CD4-positive, alpha-beta T cell treated with Interleukin-1 beta for 1 hour (primary cell): Measurements from ENCODE around the gene ART5.
A peak's percentile ranks its signal among the peaks of the same experiment; 100 is the strongest.
"Not testable (repeated sequence)": the region's sequence is repeated elsewhere in the genome, so short reads cannot be mapped to it uniquely, and the experiment has no call there.

Source experiments
- DNase-seq, 2 donors: peaks; one replicate each; pipeline ENCODE4 v3.0.0-alpha.2; 2020 to 2022

Gene ART5

DNA sequence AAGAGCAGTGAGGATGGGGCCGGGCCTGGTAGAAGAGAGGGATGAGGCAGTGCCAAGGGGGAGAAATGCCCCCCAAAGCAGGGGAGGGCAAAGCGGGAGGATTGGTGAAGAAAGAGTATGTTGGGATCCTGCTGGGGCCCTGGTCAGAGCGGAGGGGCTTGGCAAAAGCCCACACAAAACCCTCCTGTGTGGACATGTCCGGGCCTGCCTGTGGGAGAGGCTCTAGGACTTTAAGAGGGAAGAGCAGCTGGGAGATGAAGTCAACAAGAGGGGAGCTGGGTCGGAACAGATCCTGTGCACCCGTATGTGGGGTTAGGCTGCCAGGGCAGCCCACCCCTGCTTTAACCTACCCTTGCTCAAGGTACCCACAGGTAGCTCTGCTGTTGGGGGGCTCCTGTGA is 25.8 kb downstream of the ART5 start:
- no peak for DNase-seq

DNA sequence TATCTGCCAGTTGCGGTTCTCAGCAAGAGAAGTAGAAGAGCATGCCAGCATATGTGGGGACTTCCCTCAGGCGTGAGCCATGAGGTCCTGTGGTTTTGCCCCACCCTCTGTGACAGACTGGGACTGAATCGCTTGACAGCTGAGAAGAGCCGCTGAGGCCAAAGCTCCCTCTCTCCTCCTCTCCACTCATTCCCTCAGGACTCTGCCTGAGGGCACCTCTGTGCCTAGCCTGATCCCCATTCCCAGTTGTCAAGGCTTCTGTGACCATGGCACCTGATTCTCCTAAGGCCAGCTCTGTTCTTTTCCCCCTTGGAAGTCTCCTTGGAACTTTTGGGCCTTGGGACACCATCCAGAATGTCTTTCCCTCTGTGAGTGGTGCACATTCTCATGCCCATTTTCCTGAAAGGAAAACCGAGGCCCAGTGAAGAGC is 27.0 kb downstream of the ART5 start:
- peak; percentile 47 to 64 for DNase-seq

DNA sequence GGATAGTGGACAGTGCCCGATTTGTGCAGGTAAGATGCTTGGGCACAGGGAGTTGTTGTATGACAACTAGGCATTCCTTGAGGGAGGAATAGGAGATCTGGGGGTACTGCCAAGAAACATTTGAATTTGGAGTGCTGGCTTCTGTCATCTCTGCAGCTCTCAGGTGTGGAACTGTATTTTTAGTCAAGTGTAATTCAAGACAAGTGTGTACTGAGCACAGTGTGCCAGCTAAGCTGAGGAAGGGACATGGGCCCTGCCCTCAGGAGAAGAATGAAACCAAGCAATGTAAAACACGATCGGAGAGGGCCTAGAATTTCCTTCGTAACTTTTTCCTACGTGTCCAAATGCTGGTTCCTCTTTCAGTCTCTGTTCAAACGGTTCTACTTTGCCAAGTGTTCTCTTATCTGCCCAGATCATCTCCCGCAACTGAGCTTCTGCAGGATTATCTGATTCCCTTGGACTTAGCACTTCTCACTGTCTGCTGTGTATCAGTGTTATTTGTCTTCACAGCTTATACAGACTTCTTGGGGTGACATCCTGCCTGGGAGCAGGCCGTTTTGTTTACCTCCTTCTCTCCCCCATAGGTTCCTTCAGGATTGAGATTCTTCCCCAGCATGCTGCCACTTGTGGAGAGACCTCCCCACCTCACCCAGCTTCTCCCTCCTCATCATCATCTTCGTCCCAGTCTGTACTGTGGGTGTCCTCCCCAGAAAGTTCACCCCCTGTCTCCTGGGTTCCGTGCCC is 27.6 kb downstream of the ART5 start:
- DNase-seq, result no peak

DNA sequence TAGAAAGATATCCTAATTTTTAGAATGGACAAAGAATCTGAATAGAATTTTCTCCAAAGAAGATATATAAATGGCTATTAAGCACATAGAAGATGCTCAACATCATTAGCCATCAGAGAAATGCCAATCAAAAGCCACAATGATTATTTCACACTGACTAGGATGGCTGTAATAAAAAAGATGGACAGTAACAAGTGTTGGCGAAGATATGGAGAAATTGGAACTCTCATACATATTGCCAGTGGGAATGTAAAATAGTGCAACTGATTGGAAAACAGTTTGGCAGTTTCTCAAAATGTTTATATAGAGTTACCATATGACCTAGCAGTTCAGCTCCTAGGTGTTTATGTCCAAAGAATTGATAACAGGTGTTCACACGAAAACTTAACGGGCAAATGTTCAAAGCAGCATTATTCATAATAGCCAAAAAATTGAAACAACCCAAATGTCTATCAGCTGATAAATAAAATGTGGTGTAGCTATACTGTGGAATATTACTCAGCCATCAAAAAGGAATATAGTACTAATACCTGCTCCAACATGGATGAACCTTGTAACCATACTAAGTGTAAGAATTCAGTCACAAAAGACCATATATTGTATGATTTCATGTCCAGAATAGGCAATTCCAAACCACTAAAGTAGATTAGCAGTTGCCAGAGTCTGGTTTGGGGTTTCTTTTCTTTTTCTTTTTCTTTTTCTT is 29.7 kb downstream of the ART5 start:
- DNase-seq, result no peak

DNA sequence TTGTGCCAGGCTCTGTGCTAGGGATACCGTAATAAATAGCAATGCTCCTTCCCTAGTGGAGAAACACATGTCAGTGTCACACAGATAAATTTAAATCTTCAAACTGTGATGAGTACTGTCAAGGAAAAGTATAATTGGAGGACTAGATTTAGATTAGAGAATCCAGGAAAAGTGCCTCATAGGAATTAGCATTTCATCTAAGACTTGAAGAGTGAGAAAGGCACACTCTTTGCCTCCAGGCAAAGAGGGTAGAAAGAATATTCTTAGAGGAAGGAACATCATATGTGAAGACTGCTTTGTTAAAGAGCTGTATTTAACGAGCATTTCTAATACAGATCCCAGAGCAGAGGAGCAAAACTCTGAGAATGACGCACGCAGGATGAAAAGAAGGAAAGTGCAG is 30.9 kb downstream of the ART5 start:
- no peak for DNase-seq

DNA sequence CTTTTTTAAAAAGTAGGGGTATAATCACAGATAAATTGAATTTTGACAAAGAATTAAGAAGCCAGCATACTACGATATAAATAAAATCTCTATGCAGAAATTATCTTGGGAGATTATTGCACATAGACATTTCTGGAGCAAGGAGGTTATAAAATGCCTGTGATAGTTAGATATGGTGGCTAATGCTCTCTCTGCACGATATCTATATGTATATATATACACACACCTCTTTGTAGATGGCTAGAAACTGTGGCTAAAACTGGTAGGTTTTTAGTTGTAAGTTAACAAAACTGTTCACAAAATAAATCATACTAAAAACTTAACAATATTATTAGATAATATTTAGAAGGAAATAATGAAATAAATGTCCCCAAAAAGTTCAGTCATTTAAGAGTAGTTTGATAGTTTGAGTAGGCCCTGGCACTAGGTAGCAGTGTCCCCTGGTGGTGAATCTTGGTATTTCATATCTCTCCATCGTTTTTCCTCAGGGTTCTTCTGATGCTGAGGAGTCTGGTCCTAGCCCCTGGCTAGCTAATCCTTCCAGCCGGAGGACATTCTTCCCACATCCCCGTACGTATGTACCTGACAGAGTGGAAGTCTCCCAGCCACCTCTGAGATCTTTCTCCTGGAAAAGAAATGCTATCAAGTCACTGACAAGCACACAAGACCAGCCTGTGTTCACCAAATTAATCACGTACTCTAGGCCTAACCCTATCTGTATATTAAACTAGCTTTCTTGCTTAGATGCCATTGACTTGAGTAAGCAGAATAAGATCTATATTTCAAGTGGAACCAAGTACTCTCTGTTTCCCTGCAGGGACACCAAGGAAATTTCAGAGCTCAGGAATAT is 32.2 kb downstream of the ART5 start:
- peak in 1 of 2 donors; percentile 48 for DNase-seq

DNA sequence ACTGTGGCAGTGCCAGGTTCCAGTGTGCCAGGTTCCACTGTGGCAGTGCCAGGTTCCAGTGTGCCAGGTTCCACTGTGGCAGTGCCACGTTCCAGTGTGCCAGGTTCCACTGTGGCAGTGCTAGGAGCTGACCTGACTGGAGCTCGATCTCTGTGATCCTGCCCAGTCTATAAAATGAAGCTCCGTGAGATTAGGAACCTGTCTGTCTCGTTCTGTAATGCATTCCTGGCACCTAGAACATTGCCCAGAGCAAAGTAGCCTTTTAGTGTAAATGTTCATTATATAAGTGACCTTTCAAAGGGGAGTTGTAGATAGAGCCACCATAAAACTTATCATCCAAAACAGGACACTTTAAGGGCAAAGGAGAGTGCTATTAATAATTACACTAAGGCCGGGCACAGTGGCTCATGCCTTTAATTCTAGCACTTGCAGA is 36.0 kb downstream of the ART5 start:
- DNase-seq, result no peak

DNA sequence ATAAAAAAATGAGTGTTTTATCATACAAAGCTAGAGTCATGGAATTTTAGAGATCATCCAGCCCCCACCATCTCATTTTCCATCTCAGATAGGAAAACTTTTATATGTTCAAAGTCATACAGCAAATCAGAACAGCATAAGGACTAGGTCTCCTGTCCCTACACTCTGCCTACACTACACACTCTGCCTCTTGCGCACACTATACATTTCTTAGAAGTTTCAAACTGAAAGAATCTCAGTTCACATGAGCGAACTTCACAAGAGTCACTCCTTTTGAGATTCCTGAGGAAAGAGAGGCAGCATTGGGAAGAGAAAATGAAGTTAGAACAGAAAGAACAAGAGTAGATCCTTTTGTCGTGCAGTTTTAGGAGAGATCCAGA is 36.5 kb downstream of the ART5 start:
- no peak for DNase-seq

DNA sequence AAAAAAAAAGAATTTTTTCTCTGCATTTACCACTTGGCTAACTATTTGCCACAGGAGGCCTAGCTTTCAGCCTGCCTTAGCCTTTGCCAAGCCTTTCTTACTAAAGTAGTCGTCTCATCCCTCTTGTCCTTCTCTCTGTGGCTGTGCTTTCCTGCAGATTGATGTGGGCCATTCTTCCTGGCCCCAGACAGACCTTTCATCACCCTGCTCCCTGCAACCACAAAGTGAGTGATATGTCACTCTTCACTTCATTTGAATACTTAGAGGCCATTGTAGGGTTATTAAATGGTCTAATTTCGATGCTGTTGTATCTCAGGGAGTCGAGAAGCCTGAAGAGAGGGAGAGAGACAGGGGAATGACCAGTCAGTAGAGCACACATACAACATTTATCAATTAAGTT is 37.6 kb downstream of the ART5 start:
- DNase-seq, result no peak

DNA sequence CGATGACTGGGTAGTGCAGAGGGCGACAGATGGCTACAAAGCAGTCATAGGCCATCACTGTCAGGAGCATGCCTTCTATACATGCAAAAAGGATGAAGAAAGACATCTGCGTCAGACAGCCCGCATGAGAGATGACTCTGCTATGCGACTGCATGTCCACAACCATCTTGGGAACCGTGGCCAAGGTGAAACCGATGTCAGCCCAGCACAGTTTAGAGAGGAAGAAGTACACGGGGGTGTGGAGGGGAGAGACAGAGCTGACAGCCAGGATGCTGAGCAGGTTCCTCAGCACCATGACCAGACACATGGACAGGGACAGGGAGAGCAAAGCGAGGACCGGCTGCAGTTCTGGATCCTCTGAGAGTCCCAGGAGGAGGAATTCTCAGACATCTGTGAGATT is 41.6 kb downstream of the ART5 start:
- not testable (repeated sequence) for DNase-seq

DNA sequence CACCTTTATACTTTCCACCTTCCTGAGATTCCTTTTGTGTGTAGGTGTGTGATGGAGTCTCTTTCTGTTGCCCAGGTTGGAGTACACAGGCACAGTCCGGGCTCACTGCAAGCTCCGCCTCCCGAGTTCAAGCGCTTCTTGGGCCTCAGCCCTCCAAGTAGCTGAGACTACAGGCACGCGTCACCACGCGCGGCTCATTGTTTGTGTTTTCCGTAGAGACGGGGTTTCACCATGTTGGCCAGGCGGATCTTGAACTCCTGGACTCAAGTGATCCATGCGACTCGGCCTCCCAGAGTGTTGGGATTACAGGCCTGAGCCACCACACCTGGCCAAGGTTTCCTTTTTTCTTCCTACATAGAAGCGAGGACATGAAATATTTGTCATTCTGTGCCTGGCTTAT is 44.0 kb downstream of the ART5 start:
- not testable (repeated sequence) for DNase-seq

DNA sequence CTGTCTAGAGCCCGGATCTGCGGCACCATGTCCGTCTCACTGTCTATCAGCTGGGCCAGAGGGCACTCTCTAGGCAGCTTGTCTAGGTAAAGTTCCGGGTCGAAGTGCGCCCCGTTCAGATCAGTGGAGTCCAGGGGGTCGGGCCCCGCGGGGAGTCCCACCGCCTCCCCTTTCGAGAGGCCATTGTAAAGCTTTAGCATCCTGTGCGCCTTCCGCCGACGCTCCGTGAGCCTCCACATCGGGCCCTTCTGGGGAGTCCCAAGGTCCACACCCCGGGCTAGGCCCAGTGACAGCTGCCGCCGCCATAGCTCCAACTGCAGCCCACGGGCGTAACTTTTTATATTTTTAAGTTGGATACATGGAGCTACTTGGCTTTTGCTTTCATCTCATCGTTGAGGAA is 50.5 kb downstream of the ART5 start:
- not testable (repeated sequence) for DNase-seq

DNA sequence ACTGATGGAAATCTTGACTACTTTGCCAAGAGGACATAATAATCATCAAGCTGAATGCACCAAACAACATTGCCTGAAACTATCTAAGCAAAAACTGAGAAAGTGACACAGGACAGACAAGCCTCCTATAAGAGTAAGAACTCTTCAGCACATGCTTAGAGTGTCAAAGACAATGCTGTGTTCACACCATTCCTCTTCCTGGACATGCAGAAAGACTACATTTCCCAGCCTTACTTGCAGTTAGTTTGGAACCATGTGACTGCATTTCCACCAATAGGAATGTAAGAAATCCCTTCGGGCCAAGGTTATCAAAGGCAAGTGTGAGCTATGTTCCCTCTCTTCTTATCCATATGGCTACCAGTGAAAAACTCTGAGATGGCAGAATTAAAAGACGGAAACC is 51.6 kb downstream of the ART5 start:
- not testable (repeated sequence) for DNase-seq

DNA sequence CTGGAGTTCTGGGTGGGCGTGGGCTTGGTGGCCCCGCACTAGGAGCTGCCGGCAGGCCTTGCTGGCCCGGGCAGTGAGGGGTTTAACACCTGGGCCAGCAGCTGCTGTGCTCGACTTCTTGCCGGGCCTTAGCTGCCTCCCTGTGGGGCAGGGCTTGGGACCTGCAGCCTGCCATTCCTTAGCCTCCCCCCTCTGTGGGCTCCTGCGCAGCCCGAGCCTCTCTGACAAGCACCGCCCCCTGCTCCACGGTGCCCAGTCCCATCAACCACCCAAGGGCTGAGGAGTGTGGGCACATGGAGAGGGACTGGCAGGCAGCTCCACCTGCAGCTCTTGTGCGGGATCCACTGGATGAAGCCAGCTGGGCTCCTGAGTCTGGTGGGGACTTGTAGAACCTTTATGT is 53.0 kb downstream of the ART5 start:
- not testable (repeated sequence) for DNase-seq
